H9 (cell line): ENCODE data around the gene PSMD8. TPM values are rescaled to one million over a fixed set of nuclear protein-coding genes. Genes with fewer than 3 reads are reported as not detected.

Experiments used
- DNase-seq: peaks from one replicate; pipeline ENCODE4 v3.0.0-alpha.2; 2017
- H2AFZ ChIP-seq: one replicate; pipeline ENCODE4 v1.6.1; 2013; ENCODE audit warnings: mild to moderate bottlenecking, low read length, control low read depth, moderate library complexity
- H2AK5ac ChIP-seq: 2 replicates; pipeline ENCODE4 v1.6.1; 2013; ENCODE audit warnings: low read length, control low read depth, mixed read lengths; ENCODE audit not compliant: insufficient read length
- H2BK120ac ChIP-seq: one replicate; pipeline ENCODE4 v1.6.1; 2013; ENCODE audit warnings: low read depth, mild to moderate bottlenecking, low read length, control low read depth, inconsistent platforms; ENCODE audit not compliant: poor library complexity, severe bottlenecking
- H2BK12ac ChIP-seq: 2 replicates; pipeline ENCODE4 v1.6.1; 2013; ENCODE audit warnings: low read length, control low read depth, mixed read lengths, low read depth; ENCODE audit not compliant: insufficient read length
- H2BK15ac ChIP-seq: 2 replicates; pipeline ENCODE4 v1.6.1; 2013; ENCODE audit warnings: low read depth, low read length, control low read depth
- H2BK20ac ChIP-seq: one replicate; pipeline ENCODE4 v1.6.1; 2013; ENCODE audit warnings: low read depth, mild to moderate bottlenecking, low read length, control low read depth, inconsistent platforms; ENCODE audit not compliant: poor library complexity, severe bottlenecking
- H2BK5ac ChIP-seq: 2 replicates; pipeline ENCODE4 v1.6.1; 2013; ENCODE audit warnings: low read length, control low read depth, mixed read lengths; ENCODE audit not compliant: insufficient read length
- H3K14ac ChIP-seq: 2 replicates; pipeline ENCODE4 v1.6.1; 2013; ENCODE audit warnings: low read length, control low read depth; ENCODE audit not compliant: insufficient read depth
- H3K18ac ChIP-seq: 2 replicates; pipeline ENCODE4 v1.6.1; 2013; ENCODE audit warnings: low read depth, mild to moderate bottlenecking, mixed read lengths, low read length, control low read depth; ENCODE audit not compliant: insufficient read length
- H3K23ac ChIP-seq: 2 replicates; pipeline ENCODE4 v1.6.1; 2013; ENCODE audit warnings: low read length, control low read depth, mixed read lengths, low read depth; ENCODE audit not compliant: insufficient read length
- H3K23me2 ChIP-seq: 2 replicates; pipeline ENCODE4 v1.6.1; 2013; ENCODE audit warnings: low read depth, mild to moderate bottlenecking, mixed read lengths, low read length, control low read depth; ENCODE audit not compliant: insufficient read length, poor library complexity, severe bottlenecking
- H3K27ac ChIP-seq: 2 replicates; pipeline ENCODE4 v1.5.1; 2013; ENCODE audit warnings: low read length, control low read depth, mixed read lengths, low read depth; ENCODE audit not compliant: insufficient read length
- H3K27me3 ChIP-seq: 2 replicates; pipeline ENCODE4 v1.6.1; 2013; ENCODE audit warnings: low read length, control low read depth, inconsistent platforms; ENCODE audit not compliant: insufficient read depth
- H3K4ac ChIP-seq: 2 replicates; pipeline ENCODE4 v1.6.1; 2013; ENCODE audit warnings: low read depth, mild to moderate bottlenecking, control low read depth, inconsistent platforms, low read length, moderate library complexity
- H3K4me1 ChIP-seq: 2 replicates; pipeline ENCODE4 v1.6.1; 2013; ENCODE audit warnings: low read length, control low read depth, inconsistent platforms; ENCODE audit not compliant: insufficient read depth
- H3K4me2 ChIP-seq: 2 replicates; pipeline ENCODE4 v1.6.1; 2013; ENCODE audit warnings: low read length, control low read depth, mixed read lengths; ENCODE audit not compliant: insufficient read length, insufficient read depth
- H3K56ac ChIP-seq: 2 replicates; pipeline ENCODE4 v1.6.1; 2013; ENCODE audit warnings: low read depth, mild to moderate bottlenecking, mixed read lengths, low read length, control low read depth; ENCODE audit not compliant: insufficient read length
- H3K79me1 ChIP-seq: 2 replicates; pipeline ENCODE4 v1.6.1; 2013; ENCODE audit warnings: low read depth, mild to moderate bottlenecking, moderate library complexity, low read length, control low read depth, inconsistent platforms; ENCODE audit not compliant: insufficient read depth, poor library complexity, severe bottlenecking
- H3K79me2 ChIP-seq: 2 replicates; pipeline ENCODE4 v1.6.1; 2013; ENCODE audit warnings: low read length, control low read depth, inconsistent platforms; ENCODE audit not compliant: insufficient read depth
- H3K9ac ChIP-seq: 2 replicates; pipeline ENCODE4 v1.6.1; 2013; ENCODE audit warnings: low read length, control low read depth, mixed read lengths; ENCODE audit not compliant: insufficient read length; ENCODE audit errors: extremely low read depth
- H3K9me3 ChIP-seq: one replicate; pipeline ENCODE4 v1.6.1; 2013; ENCODE audit warnings: low read depth, low read length, inconsistent platforms; ENCODE audit not compliant: control insufficient read depth
- H3T11ph ChIP-seq: one replicate; pipeline ENCODE4 v1.6.1; 2013; ENCODE audit warnings: mild to moderate bottlenecking, low read length, control low read depth, inconsistent platforms
- H4K20me1 ChIP-seq: one replicate; pipeline ENCODE4 v1.6.1; 2013; ENCODE audit not compliant: control insufficient read depth, insufficient read length, insufficient read depth
- H4K5ac ChIP-seq: 2 replicates; pipeline ENCODE4 v1.6.1; 2013; ENCODE audit warnings: low read depth, mild to moderate bottlenecking, mixed read lengths, low read length, control low read depth; ENCODE audit not compliant: insufficient read length
- H4K8ac ChIP-seq: replicated peaks from 2 replicates; pipeline ENCODE4 v1.6.1; 2013; ENCODE audit warnings: low read length, control low read depth, mixed read lengths, low read depth; ENCODE audit not compliant: insufficient read length
- H4K91ac ChIP-seq: 2 replicates; pipeline ENCODE4 v1.6.1; 2013; ENCODE audit warnings: low read depth, mild to moderate bottlenecking, moderate library complexity, mixed read lengths, low read length, control low read depth; ENCODE audit not compliant: insufficient read length
- H3K27ac Mint-ChIP-seq, 3 experiments: 2 replicates in 2 of 3; 3 replicates in 1 of 3; pipeline ENCODE4 v1.8.0; 2020 to 2021; ENCODE audit warnings: mixed read lengths in 3 of 3, mild to moderate bottlenecking in 1 of 3, moderate library complexity in 1 of 3
- H3K27me3 Mint-ChIP-seq: 2 replicates; pipeline ENCODE4 v1.8.0; 2021; ENCODE audit warnings: low read depth, mild to moderate bottlenecking, moderate library complexity, mixed read lengths
- H3K36me3 Mint-ChIP-seq, 3 experiments: 2 replicates in 2 of 3; 3 replicates in 1 of 3; pipeline ENCODE4 v1.8.0; 2020 to 2021; ENCODE audit warnings: low read depth in 3 of 3, mixed read lengths in 3 of 3; ENCODE audit not compliant: insufficient read depth in 1 of 3
- H3K4me1 Mint-ChIP-seq, 2 experiments: 2 replicates each; pipeline ENCODE4 v1.8.0; 2020; ENCODE audit warnings: mixed read lengths in 2 of 2
- H3K4me3 Mint-ChIP-seq, 2 experiments: 2 replicates in 1 of 2; 3 replicates in 1 of 2; pipeline ENCODE4 v1.8.0; 2020 to 2021; ENCODE audit warnings: mild to moderate bottlenecking in 2 of 2, mixed read lengths in 2 of 2, moderate library complexity in 1 of 2
- H3K9me3 Mint-ChIP-seq, 2 experiments: 2 replicates in 1 of 2; 3 replicates in 1 of 2; pipeline ENCODE4 v1.8.0; 2020; ENCODE audit warnings: mild to moderate bottlenecking in 2 of 2, mixed read lengths in 2 of 2, moderate library complexity in 1 of 2
- WGBS: extraction: QIAGEN DNeasy Blood & Tissue Kit; methylation state at CpG from one replicate; pipeline ENCODE4 v1.1.7; 2013; ENCODE audit warnings: missing lambda C conversion rate, low lambda C conversion rate, mixed read lengths; ENCODE audit not compliant: insufficient read length; ENCODE audit errors: extremely low coverage; 5-methylcytosine and 5-hydroxymethylcytosine counted together
- long read RNA-seq: library from polyadenylated mRNA; unstranded; transcript quantifications from one replicate; pipeline ENCODE4 v2.0.0, GENCODE V29; 2020
- total RNA-seq: library from RNA; stranded (reverse); gene quantifications from 2 replicates; pipeline ENCODE4 v1.2.1, GENCODE V29; 2021
- TF ChIP-seq, protein P1 (sequence below): fragments of 200-600 bp; sonication (generic); conservative IDR thresholded peaks from 3 replicates; pipeline ENCODE4 v1.8.0; 2021; ENCODE audit warnings: antibody characterized with exemption, mild to moderate bottlenecking

PSMD8 gene
- total RNA-seq: 185 and 189 TPM in 2 replicates
- long read RNA-seq, transcript PSMD8-208 (6 exons, 771 nt): minor isoform, 26 of 881 reads
- long read RNA-seq, transcript PSMD8-201 (7 exons, 1,553 nt): major isoform, 824 of 881 reads
- long read RNA-seq, partial matches to known transcripts: 1 of 881 reads
- long read RNA-seq, other reads (novel, unspliced or antisense): 26 of 881 reads

DNA sequence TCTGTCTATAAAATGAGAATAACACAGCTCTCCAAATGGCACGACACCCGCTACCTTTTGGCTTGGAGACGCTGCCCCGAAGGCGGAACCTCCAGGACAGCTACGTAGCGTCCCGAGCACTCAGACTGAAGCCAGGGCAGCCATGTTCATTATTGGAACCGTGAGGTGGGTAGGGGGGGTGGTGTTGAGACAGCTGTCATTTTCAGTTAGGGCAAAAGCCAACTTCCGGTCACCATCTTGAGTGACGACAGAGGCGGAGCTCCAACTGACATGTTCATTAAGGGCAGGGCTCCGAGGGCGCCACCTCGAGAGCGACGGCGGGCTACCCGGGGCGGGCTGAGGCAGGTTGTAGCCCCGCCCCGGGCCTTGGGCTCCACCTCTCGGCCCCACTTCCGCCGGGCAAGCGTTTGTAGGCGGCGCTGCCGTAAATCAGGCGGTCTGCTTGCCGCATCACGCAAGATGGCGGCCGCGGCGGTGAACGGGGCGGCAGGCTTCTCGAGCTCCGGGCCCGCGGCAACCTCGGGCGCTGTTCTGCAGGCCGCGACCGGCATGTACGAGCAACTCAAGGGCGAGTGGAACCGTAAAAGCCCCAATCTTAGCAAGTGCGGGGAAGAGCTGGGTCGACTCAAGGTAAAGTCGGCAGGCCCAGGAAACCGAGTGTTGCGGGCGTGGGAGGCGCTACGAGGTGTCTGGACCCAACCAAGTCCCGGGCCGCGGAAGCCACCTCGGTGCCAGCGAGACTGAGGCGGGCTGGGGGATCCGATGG lies at the start of gene PSMD8:
Gene PSMD8 (plus strand): TSS at position 240 of the 766 bp plus-strand sequence. CDS start 31 bp downstream, at position 271.
- Histone ChIP-seq H3K27ac (peak within 1 kb of the TSS; percentile 37), H4K5ac (no peak within 1 kb of the TSS), H3K79me1 (peaks cover 12% of the 10 kb centered on the region), H3K9me3 (no peaks in the 10 kb centered on the region), H3K9ac (peak within 1 kb of the TSS; percentile 96), H2BK20ac (no peak within 1 kb of the TSS), H4K91ac (no peak within 1 kb of the TSS), H3T11ph (no peak within 1 kb of the TSS), H3K4me2 (peak within 1 kb of the TSS; percentile 92), H4K8ac (no peak within 1 kb of the TSS), H3K23ac (no peak within 1 kb of the TSS), H3K4me1 (no peaks in the 10 kb centered on the region), H2AK5ac (no peak within 1 kb of the TSS), H2BK12ac (no peak within 1 kb of the TSS), H2BK120ac (no peak within 1 kb of the TSS), H2AFZ (no peak within 1 kb of the TSS), H3K14ac (peak within 1 kb of the TSS; percentile 94), H3K27me3 (no peaks in the 10 kb centered on the region), H3K4ac (no peak within 1 kb of the TSS), H2BK15ac (no peak within 1 kb of the TSS), H3K56ac (no peak within 1 kb of the TSS), H3K23me2 (peaks cover 12% of the 10 kb centered on the region), H3K79me2 (peaks cover 16% of the 10 kb centered on the region; the same call in 1 of the 2 replicates), H2BK5ac (no peak within 1 kb of the TSS), H3K18ac (peak within 1 kb of the TSS; percentile 88), H4K20me1 (peaks cover 3% of the 10 kb centered on the region)
- H3K4me3 Mint-ChIP-seq: peak within 1 kb of the TSS; percentile 99
- H3K4me1 Mint-ChIP-seq: peaks cover 14 to 18% of the 10 kb centered on the region in 2 experiments
- WGBS: no CpG with 5 or more reads among the region's 65 CpGs
- TF ChIP-seq, protein P1, sequence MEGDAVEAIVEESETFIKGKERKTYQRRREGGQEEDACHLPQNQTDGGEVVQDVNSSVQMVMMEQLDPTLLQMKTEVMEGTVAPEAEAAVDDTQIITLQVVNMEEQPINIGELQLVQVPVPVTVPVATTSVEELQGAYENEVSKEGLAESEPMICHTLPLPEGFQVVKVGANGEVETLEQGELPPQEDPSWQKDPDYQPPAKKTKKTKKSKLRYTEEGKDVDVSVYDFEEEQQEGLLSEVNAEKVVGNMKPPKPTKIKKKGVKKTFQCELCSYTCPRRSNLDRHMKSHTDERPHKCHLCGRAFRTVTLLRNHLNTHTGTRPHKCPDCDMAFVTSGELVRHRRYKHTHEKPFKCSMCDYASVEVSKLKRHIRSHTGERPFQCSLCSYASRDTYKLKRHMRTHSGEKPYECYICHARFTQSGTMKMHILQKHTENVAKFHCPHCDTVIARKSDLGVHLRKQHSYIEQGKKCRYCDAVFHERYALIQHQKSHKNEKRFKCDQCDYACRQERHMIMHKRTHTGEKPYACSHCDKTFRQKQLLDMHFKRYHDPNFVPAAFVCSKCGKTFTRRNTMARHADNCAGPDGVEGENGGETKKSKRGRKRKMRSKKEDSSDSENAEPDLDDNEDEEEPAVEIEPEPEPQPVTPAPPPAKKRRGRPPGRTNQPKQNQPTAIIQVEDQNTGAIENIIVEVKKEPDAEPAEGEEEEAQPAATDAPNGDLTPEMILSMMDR: peak; percentile 37; the same call in 1 of the 3 replicates
- peak; percentile 99 for DNase-seq
- peak within 1 kb of the TSS; percentile 80 to 99 (median 96) for H3K27ac Mint-ChIP-seq
- no peaks in the 10 kb centered on the region for H3K9me3 Mint-ChIP-seq
- H3K27me3 Mint-ChIP-seq: peaks cover 30% of the 10 kb centered on the region
- H3K36me3 Mint-ChIP-seq: peaks cover 12 to 23% (median 14%) of the 10 kb centered on the region in 3 experiments; a peak in 6 of 7 replicates
